Fibroblast of lung (primary cell): ENCODE data around the gene ABCF3.

Source experiments
- CTCF ChIP-seq, 2 donors: IDR thresholded peaks in 1 of 2; conservative IDR thresholded peaks in 1 of 2; 1 replicate in 1 of 2; 2 replicates in 1 of 2; pipeline ENCODE4 v1.5.1; 2011 to 2012; ENCODE audit warnings: low read length in 2 of 2, control low read depth in 1 of 2, inconsistent platforms in 1 of 2, low read depth in 1 of 2, mild to moderate bottlenecking in 1 of 2
- EZH2 ChIP-seq: IDR thresholded peaks from 2 replicates; pipeline ENCODE4 v1.5.1; 2012; ENCODE audit warnings: low read length, control low read depth, mild to moderate bottlenecking; ENCODE audit errors: missing control alignments

- no peak for TF ChIP-seq EZH2
- TF ChIP-seq CTCF (conservative IDR thresholded peaks at IDR 0.05 in 1 of 2, IDR thresholded peaks at IDR 0.05 in 1 of 2; ENCODE audit: low read depth in 1 of 2, low read length in 2 of 2): no peak
Observed at GRCh38 chr3:184192889-184193288, 6.9 kb downstream of the ABCF3 start.
